ENCODE results near the gene MLH3.

MLH3 gene

GRCh38 chr14:74979442-74980397 lies 71.5 kb downstream of the MLH3 start:
- peak; percentile 2 for TF ChIP-seq CTCF (IDR thresholded peaks at IDR 0.05; ENCODE audit: low read length, missing control alignments)
- no peak overlapping the region for H3K4me3 ChIP-seq (replicated peaks; ENCODE audit: low read depth, low read length)

GRCh38 chr14:74979029-74979428 lies 72.2 kb downstream of the MLH3 start:
- DNase-seq (ENCODE audit: low read depth), result no peak
- no peak for TF ChIP-seq CTCF (IDR thresholded peaks at IDR 0.05; ENCODE audit: low read length, missing control alignments)
- H3K4me3 ChIP-seq (replicated peaks; ENCODE audit: low read depth, low read length), result no peak overlapping the region

More at GRCh38 chr14:74979442-74980397, 71.5 kb downstream of the MLH3 start:
- peak; percentile 52 for DNase-seq (ENCODE audit: low read depth)

DNA sequence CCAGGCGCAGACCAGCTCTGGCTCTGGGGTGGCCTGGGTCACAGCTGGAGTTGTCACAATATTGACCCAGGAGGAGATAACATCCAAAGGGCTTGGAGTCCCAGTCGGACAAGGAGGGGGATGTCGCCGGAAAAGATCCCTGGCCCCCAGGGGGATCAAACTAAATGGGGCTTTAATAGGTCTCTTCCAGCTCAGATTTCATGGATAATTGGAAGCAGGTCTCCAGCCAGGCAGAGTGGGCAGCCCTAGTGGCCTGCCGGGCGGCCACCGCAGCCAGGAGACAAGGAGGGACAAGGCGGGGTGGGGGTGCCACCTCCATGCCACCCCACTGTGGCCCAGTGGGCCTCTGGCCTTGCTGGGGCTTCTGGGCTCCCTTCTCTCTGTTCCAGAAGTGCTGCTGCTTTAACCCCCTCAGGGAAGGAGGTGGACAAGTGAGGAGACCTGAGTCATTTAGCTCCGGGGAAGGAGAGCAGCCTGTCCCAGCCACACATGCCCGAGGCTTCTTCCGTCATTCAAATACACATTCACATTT lies 72.8 kb downstream of the MLH3 start:
- TF ChIP-seq CTCF (IDR thresholded peaks at IDR 0.05; ENCODE audit: low read length, missing control alignments), result no peak
- DNase-seq (ENCODE audit: low read depth), result no peak
- H3K4me3 ChIP-seq (replicated peaks; ENCODE audit: low read depth, low read length), result no peak overlapping the region

- no peak for TF ChIP-seq CTCF (IDR thresholded peaks at IDR 0.05; ENCODE audit: low read length, missing control alignments)
- DNase-seq (ENCODE audit: low read depth), result no peak
- no peak overlapping the region for H3K4me3 ChIP-seq (replicated peaks; ENCODE audit: low read depth, low read length)
Observed at GRCh38 chr14:74977901-74978385, 73.3 kb downstream of the MLH3 start.

DNA sequence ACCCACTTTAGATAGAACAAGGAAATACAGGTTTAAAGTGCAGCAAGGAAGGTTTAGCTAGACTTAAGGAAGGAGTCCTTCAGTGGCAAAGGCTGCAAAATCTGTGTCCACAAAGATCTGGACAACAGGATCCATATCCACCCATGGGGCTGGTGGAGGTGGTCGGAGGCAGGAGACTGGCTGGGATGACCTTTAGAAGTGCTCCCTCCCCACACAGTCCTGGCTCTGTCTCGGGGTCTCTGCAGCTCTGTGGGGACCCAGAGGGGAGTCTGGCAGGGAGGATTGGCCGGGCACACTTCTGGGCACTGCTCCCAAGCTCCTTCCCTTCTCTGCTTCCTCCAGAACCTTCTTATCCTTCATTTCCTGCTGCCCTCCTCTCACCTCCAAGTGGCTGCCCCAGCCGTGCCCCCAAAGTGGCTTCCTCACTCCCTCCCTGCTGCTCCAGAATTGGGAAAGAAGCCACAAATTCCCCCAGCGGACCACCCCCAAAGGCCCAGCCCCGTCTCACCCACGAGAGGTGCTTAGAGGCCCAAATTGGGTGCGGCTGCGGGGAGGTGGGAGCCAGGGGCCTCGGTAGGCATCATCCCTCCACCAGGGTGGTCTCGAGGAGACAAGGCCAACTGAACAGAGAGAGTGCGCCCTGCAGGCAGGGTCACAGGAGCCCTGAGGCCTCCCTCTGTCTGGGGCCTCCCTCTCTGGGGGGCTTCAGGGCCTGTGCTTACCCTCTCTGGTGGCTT lies 73.9 kb downstream of the MLH3 start:
- TF ChIP-seq CTCF (IDR thresholded peaks at IDR 0.05; ENCODE audit: low read length, missing control alignments), result no peak
- no peak for DNase-seq (ENCODE audit: low read depth)
- no peak overlapping the region for H3K4me3 ChIP-seq (replicated peaks; ENCODE audit: low read depth, low read length)

DNA sequence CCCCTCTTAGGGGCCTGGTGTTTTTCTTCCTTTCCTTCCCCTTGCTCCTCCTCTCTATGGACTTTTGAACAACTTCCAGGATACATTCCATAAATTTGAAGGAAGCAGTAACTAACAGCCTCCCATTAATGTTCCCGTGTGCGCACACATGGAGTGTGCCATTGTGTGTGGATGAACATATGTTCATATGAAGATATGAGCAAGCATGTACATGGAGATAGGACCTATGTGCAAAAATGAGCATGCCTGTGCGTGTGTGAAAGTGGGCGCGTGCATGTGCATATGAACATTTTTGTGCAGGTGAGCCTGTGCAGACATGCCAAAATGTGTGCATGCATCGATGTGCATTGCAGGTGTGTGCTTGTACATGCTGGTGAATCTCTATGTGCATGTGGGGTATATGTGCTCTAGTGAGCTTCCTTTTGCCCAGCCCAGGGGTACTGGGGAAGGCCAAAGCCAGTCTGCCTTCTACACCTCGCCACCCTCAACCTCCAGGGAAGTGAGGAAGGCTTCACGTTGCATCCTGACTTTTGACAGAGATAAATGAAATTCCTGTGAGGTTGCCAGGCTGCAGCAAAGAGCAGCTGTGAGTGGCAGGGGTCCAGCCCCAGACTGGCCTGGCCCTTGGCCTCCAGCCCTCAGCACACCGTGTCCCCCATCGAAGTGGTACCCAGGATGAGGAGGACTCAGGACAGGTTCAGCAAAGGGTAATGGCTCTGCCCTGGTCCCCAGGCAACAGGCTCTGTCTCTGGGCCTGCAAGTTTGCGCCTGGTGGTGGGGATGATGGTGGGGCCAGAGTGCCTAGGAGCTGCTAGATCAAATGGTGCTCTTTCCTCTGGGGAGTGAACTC lies 74.8 kb downstream of the MLH3 start:
- TF ChIP-seq CTCF (IDR thresholded peaks at IDR 0.05; ENCODE audit: low read length, missing control alignments), result no peak
- no peak overlapping the region for H3K4me3 ChIP-seq (replicated peaks; ENCODE audit: low read depth, low read length)
- no peak for DNase-seq (ENCODE audit: low read depth)

Measured in fibroblast of pulmonary artery (primary cell).